ENCODE measurements around the gene FXN. TPM values are rescaled to one million over a fixed set of nuclear protein-coding genes. Genes with fewer than 3 reads are reported as not detected.
"Not testable (repeated sequence)": the region's sequence is repeated elsewhere in the genome, so short reads cannot be mapped to it uniquely, and the experiment has no call there.

FXN gene
- total RNA-seq, 4 donors from 2014 or later: 2.3 to 11.1 (median 5.6) TPM

- Histone ChIP-seq H3K27me3 (no peaks in the 10 kb centered on the region), H3K4me1 (peaks cover 8% of the 10 kb centered on the region), H3K36me3 (no peaks in the 10 kb centered on the region), H3K27ac (no peak overlapping the region), H3K9me3 (no peaks in the 10 kb centered on the region), H3K4me3 (no peak overlapping the region)
- WGBS: 93% methylated on average over 7 of the region's 7 CpGs
- TF ChIP-seq POLR2A (IDR thresholded peaks at IDR 0.05): no peak
- no peak for TF ChIP-seq EP300 (IDR thresholded peaks at IDR 0.05)
- no peak for TF ChIP-seq CTCF (IDR thresholded peaks at IDR 0.05)
- no peak for TF ChIP-seq POLR2AphosphoS5 (IDR thresholded peaks at IDR 0.05)
- no peak for DNase-seq (ENCODE audit: low spot score in 2 of 2)
Measured at GRCh38 chr9:69093471-69094103, 58.0 kb downstream of the FXN start.

- H3K4me3 ChIP-seq; DNase-seq (ENCODE audit: low spot score in 2 of 2); H3K36me3 ChIP-seq; H3K4me1 ChIP-seq; H3K27ac ChIP-seq; H3K27me3 ChIP-seq; H3K9me3 ChIP-seq: not testable (repeated sequence)
- WGBS: 96% methylated on average over 14 of the region's 14 CpGs
Measured at GRCh38 chr9:69094361-69095135, 59.0 kb downstream of the FXN start.

DNA sequence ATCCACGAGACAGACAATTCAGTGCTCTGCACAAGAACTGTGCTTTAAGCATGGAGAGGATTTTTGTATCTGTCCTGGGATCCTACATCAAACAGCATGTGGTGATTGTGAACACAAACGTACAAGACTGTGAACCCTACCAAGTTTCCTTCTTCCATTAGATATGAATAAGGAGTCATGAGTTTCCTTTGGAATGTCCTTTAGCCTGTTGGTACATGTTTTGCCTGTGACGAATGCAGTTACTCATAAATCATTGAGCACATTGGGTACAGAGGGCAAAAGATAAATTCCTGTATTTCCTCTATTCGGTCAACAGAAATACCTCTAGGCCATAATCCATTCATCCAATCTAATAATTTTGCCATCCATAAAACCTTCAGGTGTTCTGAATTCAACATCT lies 61.5 kb downstream of the FXN start:
- 60% methylated on average over 4 of the region's 4 CpGs for WGBS
- Histone ChIP-seq H3K27me3 (no peaks in the 10 kb centered on the region), H3K36me3 (no peaks in the 10 kb centered on the region), H3K9me3 (no peaks in the 10 kb centered on the region), H3K27ac (no peak overlapping the region), H3K4me3 (no peak overlapping the region), H3K4me1 (no peaks in the 10 kb centered on the region)
- TF ChIP-seq POLR2AphosphoS5 (IDR thresholded peaks at IDR 0.05) (no peak), POLR2A (IDR thresholded peaks at IDR 0.05) (no peak), EP300 (IDR thresholded peaks at IDR 0.05) (no peak), CTCF (IDR thresholded peaks at IDR 0.05) (no peak)
- DNase-seq (ENCODE audit: low spot score in 2 of 2): no peak

DNA sequence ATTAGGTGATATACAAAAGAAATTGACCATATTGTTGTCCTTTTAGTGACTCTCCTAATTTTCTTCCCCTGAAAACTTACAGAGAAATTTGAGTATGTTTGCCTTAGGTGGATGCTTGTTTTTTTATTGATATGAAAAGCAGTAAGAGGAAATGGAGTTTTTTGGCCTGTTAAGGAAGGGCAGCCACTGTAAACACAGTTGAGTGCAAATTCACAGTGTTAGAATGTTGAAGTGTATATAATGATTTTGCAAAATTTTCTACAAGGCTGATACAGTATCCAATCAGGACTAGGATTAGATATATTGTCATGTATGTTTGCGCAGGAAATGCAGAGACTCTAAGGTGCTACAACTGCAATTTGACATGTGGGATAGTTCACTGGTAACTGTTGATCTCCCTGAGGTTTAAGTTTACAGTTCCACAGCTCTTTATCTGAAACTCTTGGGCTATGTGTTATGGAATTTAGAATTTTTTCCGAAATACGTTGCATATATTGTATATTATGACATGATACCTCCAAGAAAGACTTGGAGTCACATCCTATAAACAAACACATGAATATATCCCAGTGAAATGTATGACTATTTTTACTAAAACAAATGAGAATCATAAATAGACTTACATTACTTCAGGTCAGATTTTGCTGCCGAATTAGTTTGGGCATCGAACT lies 62.5 kb downstream of the FXN start:
- no peaks in the 10 kb centered on the region for H3K36me3 ChIP-seq
- no peak overlapping the region for H3K27ac ChIP-seq
- no peak for TF ChIP-seq POLR2AphosphoS5 (IDR thresholded peaks at IDR 0.05)
- TF ChIP-seq CTCF (IDR thresholded peaks at IDR 0.05): no peak
- TF ChIP-seq POLR2A (IDR thresholded peaks at IDR 0.05): no peak
- WGBS: 97% methylated on average over 5 of the region's 5 CpGs
- H3K4me1 ChIP-seq: no peaks in the 10 kb centered on the region
- DNase-seq (ENCODE audit: low spot score in 2 of 2): no peak
- no peaks in the 10 kb centered on the region for H3K9me3 ChIP-seq
- H3K4me3 ChIP-seq: no peak overlapping the region
- H3K27me3 ChIP-seq: no peaks in the 10 kb centered on the region

DNA sequence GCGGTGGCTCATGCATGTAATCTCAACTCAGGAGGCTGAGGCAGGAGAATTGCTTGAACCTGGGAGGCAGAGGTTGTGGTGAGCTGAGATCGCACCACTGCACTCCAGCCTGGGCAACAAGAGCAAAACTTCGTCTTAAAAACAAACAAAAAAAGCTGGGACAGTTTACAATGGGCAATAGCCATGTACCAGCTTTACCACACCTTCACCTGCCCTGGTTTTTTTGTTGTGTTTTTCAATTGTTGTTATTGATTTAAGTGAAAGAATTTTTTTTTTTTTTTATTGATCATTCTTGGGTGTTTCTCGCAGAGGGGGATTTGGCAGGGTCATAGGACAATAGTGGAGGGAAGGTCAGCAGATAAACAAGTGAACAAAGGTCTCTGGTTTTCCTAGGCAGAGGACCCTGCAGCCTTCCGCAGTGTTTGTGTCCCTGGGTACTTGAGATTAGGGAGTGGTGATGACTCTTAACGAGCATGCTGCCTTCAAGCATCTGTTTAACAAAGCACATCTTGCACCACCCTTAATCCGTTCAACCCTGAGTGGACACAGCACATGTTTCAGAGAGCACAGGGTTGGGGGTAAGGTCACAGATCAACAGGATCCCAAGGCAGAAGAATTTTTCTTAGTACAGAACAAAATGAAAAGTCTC lies 67.9 kb downstream of the FXN start:
- not testable (repeated sequence) for H3K4me1 ChIP-seq; H3K9me3 ChIP-seq; H3K27ac ChIP-seq; H3K36me3 ChIP-seq; DNase-seq (ENCODE audit: low spot score in 2 of 2); H3K4me3 ChIP-seq; H3K27me3 ChIP-seq
- WGBS: 94% methylated on average over 4 of the region's 7 CpGs
